H9 (cell line): ENCODE results near the gene TAF1C. TPM values are rescaled to one million over a fixed set of nuclear protein-coding genes. Genes with fewer than 3 reads are reported as not detected.

Source experiments
- DNase-seq: peaks from one replicate; pipeline ENCODE4 v3.0.0-alpha.2; 2017
- H2AFZ ChIP-seq: one replicate; pipeline ENCODE4 v1.6.1; 2013; ENCODE audit warnings: mild to moderate bottlenecking, low read length, control low read depth, moderate library complexity
- H2AK5ac ChIP-seq: 2 replicates; pipeline ENCODE4 v1.6.1; 2013; ENCODE audit warnings: low read length, control low read depth, mixed read lengths; ENCODE audit not compliant: insufficient read length
- H2BK120ac ChIP-seq: one replicate; pipeline ENCODE4 v1.6.1; 2013; ENCODE audit warnings: low read depth, mild to moderate bottlenecking, low read length, control low read depth, inconsistent platforms; ENCODE audit not compliant: poor library complexity, severe bottlenecking
- H2BK12ac ChIP-seq: 2 replicates; pipeline ENCODE4 v1.6.1; 2013; ENCODE audit warnings: low read length, control low read depth, mixed read lengths, low read depth; ENCODE audit not compliant: insufficient read length
- H2BK15ac ChIP-seq: 2 replicates; pipeline ENCODE4 v1.6.1; 2013; ENCODE audit warnings: low read depth, low read length, control low read depth
- H2BK20ac ChIP-seq: one replicate; pipeline ENCODE4 v1.6.1; 2013; ENCODE audit warnings: low read depth, mild to moderate bottlenecking, low read length, control low read depth, inconsistent platforms; ENCODE audit not compliant: poor library complexity, severe bottlenecking
- H2BK5ac ChIP-seq: 2 replicates; pipeline ENCODE4 v1.6.1; 2013; ENCODE audit warnings: low read length, control low read depth, mixed read lengths; ENCODE audit not compliant: insufficient read length
- H3K14ac ChIP-seq: 2 replicates; pipeline ENCODE4 v1.6.1; 2013; ENCODE audit warnings: low read length, control low read depth; ENCODE audit not compliant: insufficient read depth
- H3K18ac ChIP-seq: 2 replicates; pipeline ENCODE4 v1.6.1; 2013; ENCODE audit warnings: low read depth, mild to moderate bottlenecking, mixed read lengths, low read length, control low read depth; ENCODE audit not compliant: insufficient read length
- H3K23ac ChIP-seq: 2 replicates; pipeline ENCODE4 v1.6.1; 2013; ENCODE audit warnings: low read length, control low read depth, mixed read lengths, low read depth; ENCODE audit not compliant: insufficient read length
- H3K23me2 ChIP-seq: 2 replicates; pipeline ENCODE4 v1.6.1; 2013; ENCODE audit warnings: low read depth, mild to moderate bottlenecking, mixed read lengths, low read length, control low read depth; ENCODE audit not compliant: insufficient read length, poor library complexity, severe bottlenecking
- H3K27ac ChIP-seq: 2 replicates; pipeline ENCODE4 v1.5.1; 2013; ENCODE audit warnings: low read length, control low read depth, mixed read lengths, low read depth; ENCODE audit not compliant: insufficient read length
- H3K27me3 ChIP-seq: 2 replicates; pipeline ENCODE4 v1.6.1; 2013; ENCODE audit warnings: low read length, control low read depth, inconsistent platforms; ENCODE audit not compliant: insufficient read depth
- H3K4ac ChIP-seq: 2 replicates; pipeline ENCODE4 v1.6.1; 2013; ENCODE audit warnings: low read depth, mild to moderate bottlenecking, control low read depth, inconsistent platforms, low read length, moderate library complexity
- H3K4me1 ChIP-seq: 2 replicates; pipeline ENCODE4 v1.6.1; 2013; ENCODE audit warnings: low read length, control low read depth, inconsistent platforms; ENCODE audit not compliant: insufficient read depth
- H3K4me2 ChIP-seq: 2 replicates; pipeline ENCODE4 v1.6.1; 2013; ENCODE audit warnings: low read length, control low read depth, mixed read lengths; ENCODE audit not compliant: insufficient read length, insufficient read depth
- H3K56ac ChIP-seq: 2 replicates; pipeline ENCODE4 v1.6.1; 2013; ENCODE audit warnings: low read depth, mild to moderate bottlenecking, mixed read lengths, low read length, control low read depth; ENCODE audit not compliant: insufficient read length
- H3K79me1 ChIP-seq: 2 replicates; pipeline ENCODE4 v1.6.1; 2013; ENCODE audit warnings: low read depth, mild to moderate bottlenecking, moderate library complexity, low read length, control low read depth, inconsistent platforms; ENCODE audit not compliant: insufficient read depth, poor library complexity, severe bottlenecking
- H3K79me2 ChIP-seq: 2 replicates; pipeline ENCODE4 v1.6.1; 2013; ENCODE audit warnings: low read length, control low read depth, inconsistent platforms; ENCODE audit not compliant: insufficient read depth
- H3K9ac ChIP-seq: 2 replicates; pipeline ENCODE4 v1.6.1; 2013; ENCODE audit warnings: low read length, control low read depth, mixed read lengths; ENCODE audit not compliant: insufficient read length; ENCODE audit errors: extremely low read depth
- H3K9me3 ChIP-seq: one replicate; pipeline ENCODE4 v1.6.1; 2013; ENCODE audit warnings: low read depth, low read length, inconsistent platforms; ENCODE audit not compliant: control insufficient read depth
- H3T11ph ChIP-seq: one replicate; pipeline ENCODE4 v1.6.1; 2013; ENCODE audit warnings: mild to moderate bottlenecking, low read length, control low read depth, inconsistent platforms
- H4K20me1 ChIP-seq: one replicate; pipeline ENCODE4 v1.6.1; 2013; ENCODE audit not compliant: control insufficient read depth, insufficient read length, insufficient read depth
- H4K5ac ChIP-seq: 2 replicates; pipeline ENCODE4 v1.6.1; 2013; ENCODE audit warnings: low read depth, mild to moderate bottlenecking, mixed read lengths, low read length, control low read depth; ENCODE audit not compliant: insufficient read length
- H4K8ac ChIP-seq: replicated peaks from 2 replicates; pipeline ENCODE4 v1.6.1; 2013; ENCODE audit warnings: low read length, control low read depth, mixed read lengths, low read depth; ENCODE audit not compliant: insufficient read length
- H4K91ac ChIP-seq: 2 replicates; pipeline ENCODE4 v1.6.1; 2013; ENCODE audit warnings: low read depth, mild to moderate bottlenecking, moderate library complexity, mixed read lengths, low read length, control low read depth; ENCODE audit not compliant: insufficient read length
- H3K27ac Mint-ChIP-seq, 3 experiments: 2 replicates in 2 of 3; 3 replicates in 1 of 3; pipeline ENCODE4 v1.8.0; 2020 to 2021; ENCODE audit warnings: mixed read lengths in 3 of 3, mild to moderate bottlenecking in 1 of 3, moderate library complexity in 1 of 3
- H3K27me3 Mint-ChIP-seq: 2 replicates; pipeline ENCODE4 v1.8.0; 2021; ENCODE audit warnings: low read depth, mild to moderate bottlenecking, moderate library complexity, mixed read lengths
- H3K36me3 Mint-ChIP-seq, 3 experiments: 2 replicates in 2 of 3; 3 replicates in 1 of 3; pipeline ENCODE4 v1.8.0; 2020 to 2021; ENCODE audit warnings: low read depth in 3 of 3, mixed read lengths in 3 of 3; ENCODE audit not compliant: insufficient read depth in 1 of 3
- H3K4me1 Mint-ChIP-seq, 2 experiments: 2 replicates each; pipeline ENCODE4 v1.8.0; 2020; ENCODE audit warnings: mixed read lengths in 2 of 2
- H3K4me3 Mint-ChIP-seq, 2 experiments: 2 replicates in 1 of 2; 3 replicates in 1 of 2; pipeline ENCODE4 v1.8.0; 2020 to 2021; ENCODE audit warnings: mild to moderate bottlenecking in 2 of 2, mixed read lengths in 2 of 2, moderate library complexity in 1 of 2
- H3K9me3 Mint-ChIP-seq, 2 experiments: 2 replicates in 1 of 2; 3 replicates in 1 of 2; pipeline ENCODE4 v1.8.0; 2020; ENCODE audit warnings: mild to moderate bottlenecking in 2 of 2, mixed read lengths in 2 of 2, moderate library complexity in 1 of 2
- CTCF ChIP-seq: fragments of 200-600 bp; sonication (generic); conservative IDR thresholded peaks from 3 replicates; pipeline ENCODE4 v1.8.0; 2021; ENCODE audit warnings: antibody characterized with exemption, mild to moderate bottlenecking
- WGBS: extraction: QIAGEN DNeasy Blood & Tissue Kit; methylation state at CpG from one replicate; pipeline ENCODE4 v1.1.7; 2013; ENCODE audit warnings: missing lambda C conversion rate, low lambda C conversion rate, mixed read lengths; ENCODE audit not compliant: insufficient read length; ENCODE audit errors: extremely low coverage; 5-methylcytosine and 5-hydroxymethylcytosine counted together
- total RNA-seq: library from RNA; stranded (reverse); gene quantifications from 2 replicates; pipeline ENCODE4 v1.2.1, GENCODE V29; 2021

TAF1C gene
- total RNA-seq, 1 experiment from 2014 or later = 78.6 TPM

- Histone ChIP-seq H4K20me1 (no peaks in the 10 kb centered on the region), H4K8ac (no peak within 1 kb of the TSS), H3K9ac (no peak within 1 kb of the TSS), H2BK12ac (no peak within 1 kb of the TSS), H4K91ac (no peak within 1 kb of the TSS), H3K56ac (no peak within 1 kb of the TSS), H3K14ac (no peak within 1 kb of the TSS), H3K4me1 (no peaks in the 10 kb centered on the region), H4K5ac (no peak within 1 kb of the TSS), H3K23me2 (peaks cover 6% of the 10 kb centered on the region), H2AFZ (no peak within 1 kb of the TSS), H2BK15ac (no peak within 1 kb of the TSS), H3K79me2 (peaks cover 4% of the 10 kb centered on the region; the same call in 1 of the 2 replicates), H2BK5ac (no peak within 1 kb of the TSS), H3T11ph (no peak within 1 kb of the TSS), H3K27me3 (no peaks in the 10 kb centered on the region), H3K27ac (no peak within 1 kb of the TSS), H3K4me2 (no peak within 1 kb of the TSS), H3K18ac (no peak within 1 kb of the TSS), H3K9me3 (no peaks in the 10 kb centered on the region), H2BK20ac (no peak within 1 kb of the TSS), H2AK5ac (no peak within 1 kb of the TSS), H3K79me1 (no peaks in the 10 kb centered on the region), H2BK120ac (no peak within 1 kb of the TSS), H3K4ac (no peak within 1 kb of the TSS), H3K23ac (no peak within 1 kb of the TSS)
- peak; percentile 70 for DNase-seq
- H3K27ac Mint-ChIP-seq = 0 out of 7 replicates have a peak within 1 kb of the TSS, but pooled peaks of 1 of the 3 experiments have one; percentile 67
- H3K9me3 Mint-ChIP-seq = no peaks in the 10 kb centered on the region
- H3K4me3 Mint-ChIP-seq = no peak within 1 kb of the TSS
- H3K4me1 Mint-ChIP-seq = peaks cover 2 to 14% of the 10 kb centered on the region in 2 experiments; a peak in 3 of 4 replicates
- H3K27me3 Mint-ChIP-seq = peaks cover 4% of the 10 kb centered on the region; the same call in 1 of the 2 replicates
- no CpG with 5 or more reads among the region's 47 CpGs for WGBS
- no peak for TF ChIP-seq CTCF
- H3K36me3 Mint-ChIP-seq = no peaks in the 10 kb centered on the region; a peak in 1 of 7 replicates
Measured at GRCh38 chr16:84190731-84191388, 4.0 kb upstream of the TAF1C start, which contains the start of gene ADAD2. ADAD2 (plus strand) TSS chr16:84191157; CDS start chr16:84191231, 74 bp downstream.
